H54 (cell line): ENCODE results near the gene FOXI3.

ENCODE experiments used
- DNase-seq: peaks from one replicate; pipeline ENCODE4 v3.0.0; 2011; ENCODE audit warnings: low spot score, mixed read lengths; ENCODE audit not compliant: insufficient read length
- FAIRE-seq: peaks from 3 replicates; lab custom pipeline; 2011; peaks lifted over from hg19 to GRCh38; lab: Jason Lieb, UNC
- POLR2A ChIP-seq: IDR thresholded peaks from 2 replicates; pipeline ENCODE4 v1.6.1; 2011; ENCODE audit warnings: low read depth, mild to moderate bottlenecking, low read length

The FOXI3 gene

DNA sequence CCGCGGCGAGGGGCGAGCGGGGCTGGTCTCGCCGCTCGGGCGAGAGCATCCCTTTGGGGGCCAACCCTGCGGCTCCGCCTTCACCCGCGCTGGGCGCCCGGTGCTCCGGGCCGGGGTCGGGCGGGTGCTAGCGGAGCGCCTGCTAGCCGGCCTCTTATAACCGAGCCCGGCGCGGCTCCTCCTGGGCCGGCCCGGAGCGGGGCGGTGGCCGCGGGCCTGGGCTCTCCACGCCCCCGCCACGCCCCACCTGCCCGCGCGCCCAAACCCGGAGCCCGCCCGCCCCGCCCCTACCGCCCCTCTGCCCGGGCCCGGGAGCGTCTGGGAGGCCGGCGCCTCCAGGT, at the start of gene FOXI3:
Gene FOXI3, minus strand, starts transcription at position 129 of the 341 bp plus-strand sequence. CDS start 158 bp downstream, outside the sequence.
- no peak for FAIRE-seq
- no peak for TF ChIP-seq POLR2A
- no peak for DNase-seq

DNA sequence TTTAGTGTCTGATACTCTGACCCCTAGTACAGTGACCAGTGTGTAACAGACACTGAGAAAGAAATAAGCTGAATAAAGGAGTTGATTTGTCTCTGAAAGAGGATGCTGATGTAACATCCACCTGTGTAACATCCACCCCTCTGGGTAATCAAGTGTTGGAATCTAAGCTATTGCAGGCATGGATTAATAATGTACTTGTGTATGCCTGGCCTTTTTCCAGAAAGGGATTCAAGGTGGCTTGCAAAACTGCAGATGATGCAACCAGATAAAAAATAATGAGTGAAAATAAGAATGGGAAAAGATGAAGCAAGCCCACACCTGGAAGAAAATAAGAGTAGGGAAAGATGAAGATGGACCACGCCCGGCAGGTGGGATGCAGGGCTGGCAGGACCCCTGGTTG, 48.2 kb upstream of the FOXI3 start:
- DNase-seq = no peak
- no peak for FAIRE-seq
- TF ChIP-seq POLR2A = no peak

DNA sequence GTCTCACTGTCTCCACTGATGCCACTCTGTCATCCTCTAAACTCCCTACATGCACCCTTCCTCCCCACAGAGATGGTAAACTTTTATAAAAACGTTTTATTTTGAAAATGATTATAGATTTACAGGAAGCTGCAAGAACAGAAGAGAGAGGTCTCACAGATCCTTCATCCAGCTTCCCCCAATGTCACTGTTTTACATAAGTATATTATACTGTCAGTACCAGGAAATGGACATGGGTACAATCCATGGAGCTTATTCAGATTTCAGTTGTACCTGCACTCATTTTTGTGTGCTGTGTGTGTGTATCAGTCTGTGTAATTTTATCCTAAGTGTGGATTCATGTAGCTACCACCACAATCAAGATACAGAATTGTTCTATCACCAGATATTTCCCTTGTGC, 46.7 kb upstream of the FOXI3 start:
- no peak for FAIRE-seq
- no peak for DNase-seq
- no peak for TF ChIP-seq POLR2A

DNA sequence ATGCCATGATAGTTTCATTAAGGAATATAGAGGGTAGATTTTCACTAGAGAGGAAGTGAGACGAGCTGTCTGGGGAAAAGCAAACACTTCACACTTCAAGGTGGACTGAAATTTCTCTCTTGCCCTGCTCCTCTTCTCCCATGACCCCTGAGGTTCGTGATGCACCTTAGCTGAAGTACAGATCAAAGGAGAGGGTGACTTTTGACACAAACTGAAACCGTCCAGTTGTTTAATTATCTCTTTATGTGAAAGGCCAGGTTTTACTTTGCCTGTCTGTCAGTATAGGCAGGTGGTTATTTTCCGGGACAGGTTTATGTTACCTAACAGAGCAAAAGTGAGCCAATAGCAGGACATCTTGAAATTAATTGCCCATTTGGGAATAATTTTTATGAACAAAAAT, 41.0 kb upstream of the FOXI3 start:
- TF ChIP-seq POLR2A = no peak
- DNase-seq (no peak), FAIRE-seq (no peak)

DNA sequence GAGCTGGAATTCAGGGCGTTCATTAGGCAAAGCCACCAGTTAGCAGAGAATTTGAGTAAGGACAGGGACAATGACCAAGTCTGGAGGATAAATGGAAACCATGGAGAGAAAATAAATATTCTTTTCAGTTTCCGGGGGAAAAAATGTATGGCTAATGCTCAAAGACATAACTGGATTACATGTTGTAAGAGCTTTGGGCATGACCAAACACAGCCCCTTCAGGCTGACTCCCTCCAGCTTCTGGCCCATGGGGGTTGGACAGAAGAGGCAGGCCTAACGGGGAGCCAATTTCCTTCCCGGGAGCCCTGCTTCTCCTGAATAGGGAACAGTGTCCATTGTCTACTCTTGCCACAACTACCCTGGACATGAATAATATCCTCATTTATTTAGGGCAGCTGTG, 39.5 kb upstream of the FOXI3 start:
- DNase-seq (no peak), FAIRE-seq (no peak)
- no peak for TF ChIP-seq POLR2A

DNA sequence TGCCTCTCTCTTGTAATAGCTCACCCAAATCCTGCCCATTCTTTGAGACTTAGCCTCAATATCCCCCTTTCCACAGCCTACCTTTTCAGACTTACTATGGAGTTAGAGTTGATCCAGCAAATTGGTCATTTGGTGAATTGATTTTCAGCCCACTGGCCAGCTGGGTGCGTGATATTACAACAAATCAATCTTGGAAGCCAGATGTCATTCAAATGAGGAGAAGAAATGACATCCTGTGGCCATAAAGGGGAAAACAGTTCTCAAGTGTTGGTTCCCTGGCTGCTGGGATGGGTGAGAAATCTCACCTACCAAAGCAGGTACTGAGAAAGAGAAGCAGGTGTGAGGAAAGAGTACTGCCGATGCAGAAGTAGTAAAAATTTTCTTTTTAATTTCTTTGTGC, 36.7 kb upstream of the FOXI3 start:
- FAIRE-seq (no peak), DNase-seq (no peak)
- no peak for TF ChIP-seq POLR2A

DNA sequence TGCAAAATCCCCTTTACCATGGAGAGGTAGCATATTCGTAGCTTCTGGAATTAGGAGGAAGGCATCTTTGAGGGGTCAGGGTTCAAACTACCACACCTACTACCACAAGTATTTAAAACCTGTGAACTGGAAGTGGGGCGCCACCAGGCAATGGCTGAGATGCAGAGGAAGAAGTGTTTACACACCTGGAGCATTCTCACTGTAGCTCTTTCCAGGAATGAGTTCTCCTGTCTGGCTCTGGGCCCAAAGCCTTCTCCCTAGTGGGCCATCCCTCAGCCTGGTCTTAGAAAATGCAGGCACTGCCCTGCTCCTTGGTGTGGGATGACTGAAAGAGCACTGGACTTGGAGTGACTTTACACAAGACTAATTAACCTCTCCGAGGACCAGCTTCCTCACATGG, 30.7 kb upstream of the FOXI3 start:
- DNase-seq (no peak), FAIRE-seq (no peak)
- no peak for TF ChIP-seq POLR2A

DNA sequence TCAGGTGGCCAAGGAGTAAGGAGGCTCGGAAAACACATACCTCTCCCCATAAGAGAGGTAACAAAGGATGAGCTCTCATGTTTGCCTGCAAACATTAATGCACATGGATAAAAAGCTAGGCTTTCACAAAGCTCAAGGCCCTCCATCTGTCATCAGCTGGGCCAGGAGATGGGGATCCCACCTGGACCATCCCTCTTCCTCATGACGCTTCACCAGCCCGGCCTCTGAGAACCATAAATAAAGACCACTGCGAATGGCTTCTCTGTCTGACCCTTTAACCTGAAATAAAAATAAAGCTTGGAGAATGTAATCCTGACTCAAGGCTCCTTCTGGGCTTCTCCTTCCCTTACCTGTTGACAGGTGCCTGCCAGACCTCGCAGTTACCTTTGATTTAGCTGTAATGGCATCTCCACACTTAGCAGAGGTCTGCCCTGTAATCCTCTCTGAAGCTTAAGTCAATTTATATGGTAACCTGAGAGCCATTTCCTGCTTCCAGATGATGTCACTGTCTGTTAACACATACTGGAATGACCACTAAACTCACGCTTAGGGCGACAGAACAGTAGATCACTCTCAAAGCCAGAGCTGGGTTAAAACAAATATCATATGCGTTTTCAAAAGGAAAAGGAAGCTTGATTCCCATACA, 29.3 kb upstream of the FOXI3 start:
- no peak for TF ChIP-seq POLR2A
- no peak for DNase-seq
- FAIRE-seq = no peak

DNA sequence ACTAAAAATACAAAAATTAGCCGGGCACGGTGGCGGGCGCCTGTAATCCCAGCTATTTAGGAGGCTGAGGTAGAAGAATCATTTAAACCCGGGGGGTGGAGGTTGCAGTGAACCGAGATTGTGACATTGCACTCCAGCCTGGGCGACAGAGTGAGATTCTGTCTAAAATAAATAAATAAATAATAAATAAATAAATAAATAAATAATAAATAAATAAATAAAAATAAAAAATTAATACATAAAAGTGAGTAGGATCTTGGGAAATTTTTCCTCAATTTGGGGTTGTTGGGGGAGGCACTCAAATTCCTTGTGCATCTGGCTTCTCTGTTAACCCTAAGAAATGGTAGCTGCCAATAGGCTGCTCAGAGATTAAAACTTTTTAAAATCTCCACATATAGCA, 20.3 kb upstream of the FOXI3 start:
- no peak for FAIRE-seq
- TF ChIP-seq POLR2A = no peak
- DNase-seq = no peak

DNA sequence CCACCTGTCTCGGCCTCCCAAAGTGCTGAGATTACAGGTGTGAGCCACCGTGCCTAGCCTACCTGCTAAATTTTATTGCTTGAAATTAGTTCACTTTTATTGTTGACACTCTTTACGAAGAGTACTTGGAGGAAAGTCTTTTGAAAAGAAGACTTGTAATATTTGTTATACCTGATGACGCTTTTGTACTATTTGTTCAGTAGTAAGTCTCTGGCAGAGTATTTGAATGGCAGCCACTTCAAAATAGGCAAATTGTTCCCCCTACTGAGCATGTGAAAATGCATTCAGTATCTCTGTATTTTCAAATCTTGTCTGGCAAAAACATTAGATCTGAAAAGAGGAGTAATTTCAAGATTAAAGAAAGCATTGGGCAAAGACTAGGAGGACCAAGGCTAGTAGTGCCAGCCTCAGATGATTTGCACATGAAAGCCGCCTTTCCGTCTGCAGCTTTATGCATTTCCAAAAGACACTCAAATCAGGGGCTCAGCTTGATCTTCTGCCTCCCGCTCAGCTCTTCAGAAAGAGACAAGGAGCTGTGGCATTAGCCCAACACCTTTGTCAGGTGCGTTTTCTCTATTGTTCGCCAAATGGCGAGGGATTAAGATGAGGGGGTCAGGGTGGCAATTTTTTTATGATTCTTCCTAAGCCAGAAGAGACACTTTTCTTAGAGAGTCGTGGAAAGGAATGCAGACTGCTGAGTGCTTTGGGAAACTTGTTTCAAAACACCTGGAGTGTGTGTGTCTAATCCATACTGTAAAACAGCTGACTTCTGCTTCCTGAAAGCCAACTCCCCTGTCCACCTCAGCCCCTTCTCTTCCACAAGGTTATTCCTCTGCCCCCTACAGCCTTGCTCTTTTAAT, 18.8 kb upstream of the FOXI3 start:
- TF ChIP-seq POLR2A = no peak
- no peak for FAIRE-seq
- no peak for DNase-seq

DNA sequence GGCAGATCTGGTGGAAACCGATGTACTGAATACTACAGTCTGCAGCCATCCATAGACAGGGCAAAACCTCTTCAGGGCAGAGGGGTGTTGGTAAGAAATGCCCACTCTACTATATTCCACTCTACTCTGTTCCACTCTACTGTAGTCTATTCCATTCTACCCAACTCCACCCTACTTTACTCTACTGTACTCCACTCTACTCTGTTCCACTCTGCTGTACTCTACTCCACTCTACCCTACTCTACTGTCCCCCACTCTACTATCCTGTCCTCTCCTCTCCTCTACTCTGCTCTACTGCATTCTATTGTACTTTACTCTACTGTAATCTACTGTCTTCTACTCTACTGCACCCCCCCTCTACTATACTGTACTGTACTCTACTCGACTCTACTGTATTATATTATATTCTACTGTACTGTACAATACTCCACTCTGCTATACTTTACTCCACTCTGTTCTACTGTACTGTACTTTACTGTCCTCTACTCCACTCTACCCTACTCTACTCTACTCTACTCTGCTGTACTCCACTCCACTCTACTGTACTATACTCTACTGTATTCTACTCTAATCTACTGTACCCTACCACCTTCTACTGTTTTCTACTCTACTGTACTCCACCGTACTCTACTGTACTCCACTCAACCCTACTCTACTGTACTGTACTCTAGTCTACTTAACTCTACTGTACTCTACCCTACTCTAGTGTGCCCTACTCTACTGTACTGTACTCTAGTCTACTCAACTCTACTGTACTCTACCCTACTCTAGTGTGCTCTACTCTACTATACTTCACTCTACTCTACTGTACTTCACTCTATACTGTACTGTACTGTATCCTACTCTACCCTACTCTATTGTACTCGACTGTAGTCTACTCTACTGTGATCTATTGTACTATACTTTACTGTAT, 17.0 kb upstream of the FOXI3 start:
- TF ChIP-seq POLR2A = no peak
- FAIRE-seq = no peak

DNA sequence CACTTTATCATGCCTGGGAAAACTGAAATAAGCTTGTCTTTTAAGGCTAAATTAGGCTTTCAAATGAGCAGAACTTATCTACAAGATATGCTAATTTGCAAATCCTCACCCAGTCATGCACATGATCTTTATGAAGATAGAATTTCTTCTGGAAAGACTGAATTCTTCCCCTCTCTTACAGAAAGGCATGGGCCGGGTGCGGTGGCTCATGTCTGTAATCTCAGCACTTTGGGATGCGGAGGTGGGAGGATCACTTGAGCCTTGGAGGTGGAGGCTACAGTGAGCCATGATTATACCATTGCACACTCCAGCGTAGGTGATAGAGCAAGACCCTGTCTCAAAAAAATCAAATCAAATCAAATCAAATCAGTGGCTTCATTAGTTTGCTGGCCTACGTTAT, 11.7 kb upstream of the FOXI3 start:
- no peak for FAIRE-seq
- DNase-seq = no peak
- TF ChIP-seq POLR2A = no peak

More for the DNA sequence above, 17.0 kb upstream of the FOXI3 start:
- no peak for DNase-seq

DNA sequence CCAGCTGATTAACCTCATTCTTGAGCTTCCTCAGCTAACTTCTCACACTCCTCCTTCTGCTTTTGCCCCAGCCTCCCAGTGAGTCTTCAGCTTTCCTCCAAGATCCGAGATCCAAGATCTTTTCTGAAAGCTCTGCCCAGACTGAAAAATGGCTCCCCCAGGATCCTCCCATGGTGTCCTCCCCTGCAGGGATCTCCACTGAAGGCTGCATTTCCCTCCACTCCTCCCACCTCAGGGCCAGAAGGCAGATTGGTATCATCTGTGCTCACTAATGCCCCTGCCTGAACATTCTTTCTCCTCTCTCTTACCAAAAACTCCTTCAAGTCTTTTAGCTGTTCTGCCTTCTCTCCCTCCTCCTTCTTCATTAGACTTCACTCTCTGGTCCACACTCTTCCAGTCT, 6.1 kb upstream of the FOXI3 start:
- DNase-seq = no peak
- FAIRE-seq = no peak
- TF ChIP-seq POLR2A = no peak
